Ovary (tissue), 9 donors: ENCODE data around the gene OR4Q3. TPM values are rescaled to one million over a fixed set of nuclear protein-coding genes. Genes with fewer than 3 reads are reported as not detected.

ENCODE experiments used
- polyA plus RNA-seq, 2 donors: library from polyadenylated mRNA; stranded (reverse); fragments of 200-250 nt in 1 of 2; fragments of 350-450 nt in 1 of 2; fragmentation: Illumina TruSeq in 1 of 2; extraction: RNeasy Lipid Tissue Mini Kit (QIAGEN cat#74804) in 1 of 2; gene quantifications; one replicate each; pipeline ENCODE4 v1.2.3, GENCODE V29; 2013 to 2014
- small RNA-seq: library from RNA; depleted of rRNA; stranded (forward); fragments of <200 nt; gene quantifications from one replicate; pipeline ENCODE3, GENCODE V24; 2016
- total RNA-seq, 7 donors: library from RNA; depleted of rRNA in 2 of 7; stranded (reverse); fragments of >200 nt in 2 of 7; fragmentation: NEBNext Ultra II Directional in 3 of 7; extraction: Animal tissue kit (Norgen Biotek cat#: 25700) in 3 of 7; gene quantifications; one replicate each; pipeline versions ENCODE4 v1.1.0 to v1.2.4, GENCODE V29; 2016 to 2023
- donor health status: DM: no; HTN: no; CAD: no; lungs with moderate emphysema.
- donor health status: DM: no; HTN: no; CAD: no.
- donor health status: Bipolar disorder and iron deficiency.
- donor health status: DM: yes; HTN: yes; CAD: no.
- donor health status: DM: no; HTN: no; CAD: no.
- donor health status: DM: yes; HTN: yes; CAD: no.

Gene OR4Q3
- total and polyA plus RNA-seq, 9 donors, result not detected

Small RNA genes within 50 kb of the gene (small RNA-seq; reads per million reads assigned to genes)
- gene AL512310.1, result not detected

Other genes with a start within 250 kb of the OR4Q3 start
- gene OR11H2, start 29.7 kb upstream of the OR4Q3 start, total RNA-seq, result not detected
- not detected for gene OR11H2, start 29.7 kb upstream of the OR4Q3 start, polyA plus RNA-seq
- not detected for gene OR4M1, start 29.9 kb downstream of the OR4Q3 start, total RNA-seq
- not detected for gene OR4M1, start 29.9 kb downstream of the OR4Q3 start, polyA plus RNA-seq
- gene OR4N2, start 60.2 kb downstream of the OR4Q3 start, total RNA-seq, result not detected
- gene OR4N2, start 60.2 kb downstream of the OR4Q3 start, polyA plus RNA-seq, result not detected
- not detected for gene OR4K2, start 131.6 kb downstream of the OR4Q3 start, total RNA-seq
- not detected for gene OR4K2, start 131.6 kb downstream of the OR4Q3 start, polyA plus RNA-seq
- gene OR4K5, start 177.0 kb downstream of the OR4Q3 start, total RNA-seq, result not detected
- not detected for gene OR4K5, start 177.0 kb downstream of the OR4Q3 start, polyA plus RNA-seq
- gene OR4K1, start 187.3 kb downstream of the OR4Q3 start, total RNA-seq, result not detected
- gene OR4K1, start 187.3 kb downstream of the OR4Q3 start, polyA plus RNA-seq, result not detected
- not detected for gene OR4K15, start 232.0 kb downstream of the OR4Q3 start, total RNA-seq
- gene OR4K15, start 232.0 kb downstream of the OR4Q3 start, polyA plus RNA-seq, result not detected